OCI-LY1 (cell line): ENCODE measurements around the gene F2RL2.

Experiments
- CTCF ChIP-seq: fragments of 200-600 bp; sonication (generic), shearing (Covaris generic); IDR thresholded peaks from 2 replicates; pipeline ENCODE4 v1.5.1; 2017; ENCODE audit warnings: mild to moderate bottlenecking, antibody characterized with exemption, low read length, moderate library complexity, mixed read lengths
- EZH2 ChIP-seq: fragments of 200-600 bp; sonication (generic), shearing (Covaris generic); IDR thresholded peaks from 2 replicates; pipeline ENCODE4 v1.8.0; 2017; ENCODE audit warnings: borderline replicate concordance, mixed run types, mild to moderate bottlenecking, antibody characterized with exemption, low read length, moderate library complexity, mixed read lengths

GRCh38 chr5:76626738-76627137, 3.5 kb upstream of the F2RL2 start:
- no peak for TF ChIP-seq EZH2
- no peak for TF ChIP-seq CTCF
